ENCODE results near the gene MSX1. TPM values are rescaled to one million over a fixed set of nuclear protein-coding genes. Genes with fewer than 3 reads are reported as not detected.
A peak's percentile ranks its signal among the peaks of the same experiment; 100 is the strongest.

Gene MSX1
- polyA plus RNA-seq, 1 donor (not counting 4 experiments of a cell fraction or from before 2014, with no cell fraction given), result not detected

DNA sequence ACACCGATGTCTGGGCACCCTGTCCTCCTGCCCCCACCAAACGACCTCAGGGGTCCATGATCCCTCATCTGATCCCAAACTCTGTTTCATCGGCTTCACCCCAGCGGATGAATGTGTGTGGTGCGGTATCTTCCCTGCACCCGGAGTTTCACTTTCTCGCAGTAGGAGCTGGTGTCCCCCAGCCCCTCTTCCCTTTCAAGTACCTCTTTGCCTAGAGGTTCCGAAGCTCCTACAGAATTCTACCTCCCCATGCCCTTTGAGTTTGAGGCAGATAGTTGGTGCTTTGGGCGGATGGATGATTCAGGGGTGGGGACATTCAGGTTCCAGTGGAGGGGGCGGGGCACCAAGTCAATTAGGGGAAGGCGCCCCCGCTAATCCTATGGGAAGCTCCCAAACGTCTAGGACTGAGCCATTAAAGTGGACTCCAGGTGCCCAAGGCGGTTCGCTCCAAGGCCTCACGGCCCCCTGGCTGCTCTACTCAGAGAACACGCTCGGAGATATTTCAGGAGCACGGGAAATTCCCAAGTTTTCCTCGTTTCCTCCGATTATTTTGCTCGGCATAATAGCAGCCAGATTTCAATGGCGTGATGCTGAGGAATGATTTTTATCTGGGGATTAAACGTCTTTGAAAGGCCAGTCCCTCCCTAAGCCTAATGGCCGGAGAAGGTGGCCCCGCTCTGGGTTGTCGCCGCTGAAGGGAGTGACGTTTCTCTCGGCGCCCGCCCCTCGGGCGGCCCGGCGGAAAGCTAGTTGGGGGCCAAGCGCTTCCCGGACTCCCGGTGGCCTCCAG, 1.3 kb downstream of the MSX1 start:
- H2AFZ ChIP-seq (ENCODE audit: control insufficient read depth, low read length), result no peak overlapping the region
- H3K79me2 ChIP-seq (ENCODE audit: control insufficient read depth, insufficient read depth, low read length), result no peaks in the 10 kb centered on the region
- H3K4me1 ChIP-seq (ENCODE audit: control insufficient read depth, extremely low read depth, insufficient read depth, low read length), result peaks cover 4% of the 10 kb centered on the region
- H4K20me1 ChIP-seq (ENCODE audit: control insufficient read depth, extremely low read depth, insufficient read depth, low read length), result peaks cover 7% of the 10 kb centered on the region
- DNase-seq (ENCODE audit: low read depth, low spot score) (no peak), FAIRE-seq (no peak)
- H3K9me1 ChIP-seq (ENCODE audit: control insufficient read depth, extremely low read depth, insufficient read depth, low read length), result no peaks in the 10 kb centered on the region
- H3K36me3 ChIP-seq (ENCODE audit: control insufficient read depth in 2 of 2, extremely low read depth in 1 of 2, insufficient read depth in 2 of 2, low read length in 2 of 2), result no peaks in the 10 kb centered on the region
- no peak for TF ChIP-seq EZH2 (IDR thresholded peaks at IDR 0.05; ENCODE audit: low read length)
- TF ChIP-seq, protein P1, sequence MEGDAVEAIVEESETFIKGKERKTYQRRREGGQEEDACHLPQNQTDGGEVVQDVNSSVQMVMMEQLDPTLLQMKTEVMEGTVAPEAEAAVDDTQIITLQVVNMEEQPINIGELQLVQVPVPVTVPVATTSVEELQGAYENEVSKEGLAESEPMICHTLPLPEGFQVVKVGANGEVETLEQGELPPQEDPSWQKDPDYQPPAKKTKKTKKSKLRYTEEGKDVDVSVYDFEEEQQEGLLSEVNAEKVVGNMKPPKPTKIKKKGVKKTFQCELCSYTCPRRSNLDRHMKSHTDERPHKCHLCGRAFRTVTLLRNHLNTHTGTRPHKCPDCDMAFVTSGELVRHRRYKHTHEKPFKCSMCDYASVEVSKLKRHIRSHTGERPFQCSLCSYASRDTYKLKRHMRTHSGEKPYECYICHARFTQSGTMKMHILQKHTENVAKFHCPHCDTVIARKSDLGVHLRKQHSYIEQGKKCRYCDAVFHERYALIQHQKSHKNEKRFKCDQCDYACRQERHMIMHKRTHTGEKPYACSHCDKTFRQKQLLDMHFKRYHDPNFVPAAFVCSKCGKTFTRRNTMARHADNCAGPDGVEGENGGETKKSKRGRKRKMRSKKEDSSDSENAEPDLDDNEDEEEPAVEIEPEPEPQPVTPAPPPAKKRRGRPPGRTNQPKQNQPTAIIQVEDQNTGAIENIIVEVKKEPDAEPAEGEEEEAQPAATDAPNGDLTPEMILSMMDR (optimal IDR thresholded peaks at IDR 0.05 in 1 of 3, IDR thresholded peaks at IDR 0.05 in 1 of 3, conservative IDR thresholded peaks at IDR 0.05 in 1 of 3; ENCODE audit: extremely low read depth in 1 of 3, insufficient read depth in 2 of 3, low read length in 3 of 3), result no peak
- no peak overlapping the region for H3K9ac ChIP-seq (ENCODE audit: control insufficient read depth, extremely low read depth, insufficient read depth, low read length)
- no peaks in the 10 kb centered on the region for H3K9me3 ChIP-seq (ENCODE audit: control insufficient read depth, low read depth, low read length)
- H3K4me2 ChIP-seq (ENCODE audit: control insufficient read depth, extremely low read depth, insufficient read depth, low read depth, low read length), result peak overlapping the region; percentile 65
- peaks cover 98% of the 10 kb centered on the region for H3K27me3 ChIP-seq (ENCODE audit: control insufficient read depth, extremely low read depth, insufficient read depth, low read length)
- H3K27ac ChIP-seq (ENCODE audit: control insufficient read depth, insufficient read depth, low read length), result no peak overlapping the region
- H3K4me3 ChIP-seq (ENCODE audit: control insufficient read depth in 2 of 3, extremely low read depth in 1 of 3, insufficient read depth in 2 of 3, low read depth in 1 of 3, low read length in 3 of 3), result peak overlapping the region in 2 of 3 experiments; percentile 48 to 52
- dilution Hi-C loops (cut with MboI; ENCODE audit: extremely low pct_ligation_motif_present, low sequenced_read_pairs), result no loop called here

DNA sequence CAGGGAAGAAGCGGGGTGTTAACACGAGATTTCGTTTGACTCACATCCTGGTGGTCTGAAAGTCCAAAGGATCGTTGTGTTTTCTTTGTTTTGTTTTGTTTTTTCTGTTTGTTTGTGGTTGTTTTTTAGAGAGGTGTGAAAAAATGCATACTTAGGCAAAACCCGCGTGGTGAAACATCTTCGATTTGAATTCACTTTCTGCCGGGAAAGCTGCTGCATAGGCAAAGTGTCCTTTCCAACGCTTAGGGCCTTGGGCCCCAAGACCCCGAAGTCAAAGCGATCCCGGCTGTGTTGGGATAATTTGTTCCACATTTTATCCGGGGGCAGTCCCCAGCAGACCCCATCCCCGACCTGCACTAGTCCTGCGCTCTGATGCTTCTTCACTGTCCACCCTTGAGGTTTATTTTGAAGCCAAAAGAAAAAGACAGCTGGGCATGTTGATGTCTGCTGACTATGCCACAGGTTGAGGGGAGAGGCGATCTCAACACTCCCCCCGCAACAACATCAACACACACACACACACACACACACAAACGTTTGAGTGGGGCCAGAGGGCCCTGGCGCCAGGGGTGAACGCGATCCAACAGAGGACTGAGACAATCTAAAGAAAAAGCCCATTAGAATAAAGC, 2.0 kb downstream of the MSX1 start:
- dilution Hi-C loops (cut with MboI; ENCODE audit: extremely low pct_ligation_motif_present, low sequenced_read_pairs), result no loop called here
- no peak overlapping the region for H2AFZ ChIP-seq (ENCODE audit: control insufficient read depth, low read length)
- no peak overlapping the region for H3K9ac ChIP-seq (ENCODE audit: control insufficient read depth, extremely low read depth, insufficient read depth, low read length)
- H3K4me1 ChIP-seq (ENCODE audit: control insufficient read depth, extremely low read depth, insufficient read depth, low read length), result peaks cover 4% of the 10 kb centered on the region
- no peaks in the 10 kb centered on the region for H3K36me3 ChIP-seq (ENCODE audit: control insufficient read depth in 2 of 2, extremely low read depth in 1 of 2, insufficient read depth in 2 of 2, low read length in 2 of 2)
- no peak overlapping the region for H3K27ac ChIP-seq (ENCODE audit: control insufficient read depth, insufficient read depth, low read length)
- no peaks in the 10 kb centered on the region for H3K9me3 ChIP-seq (ENCODE audit: control insufficient read depth, low read depth, low read length)
- peaks cover 98% of the 10 kb centered on the region for H3K27me3 ChIP-seq (ENCODE audit: control insufficient read depth, extremely low read depth, insufficient read depth, low read length)
- H3K9me1 ChIP-seq (ENCODE audit: control insufficient read depth, extremely low read depth, insufficient read depth, low read length), result no peaks in the 10 kb centered on the region
- H3K79me2 ChIP-seq (ENCODE audit: control insufficient read depth, insufficient read depth, low read length), result no peaks in the 10 kb centered on the region
- no peak for DNase-seq (ENCODE audit: low read depth, low spot score)
- TF ChIP-seq, protein P1 (optimal IDR thresholded peaks at IDR 0.05 in 1 of 3, IDR thresholded peaks at IDR 0.05 in 1 of 3, conservative IDR thresholded peaks at IDR 0.05 in 1 of 3; ENCODE audit: extremely low read depth in 1 of 3, insufficient read depth in 2 of 3, low read length in 3 of 3), result no peak
- no peak for TF ChIP-seq EZH2 (IDR thresholded peaks at IDR 0.05; ENCODE audit: low read length)
- H3K4me2 ChIP-seq (ENCODE audit: control insufficient read depth, extremely low read depth, insufficient read depth, low read depth, low read length), result no peak overlapping the region
- peaks cover 10% of the 10 kb centered on the region for H4K20me1 ChIP-seq (ENCODE audit: control insufficient read depth, extremely low read depth, insufficient read depth, low read length)
- no peak for FAIRE-seq
- no peak overlapping the region for H3K4me3 ChIP-seq (ENCODE audit: control insufficient read depth in 2 of 3, extremely low read depth in 1 of 3, insufficient read depth in 2 of 3, low read depth in 1 of 3, low read length in 3 of 3)
